GM12878 (cell line): ENCODE results near the gene PYGM. TPM values are rescaled to one million over a fixed set of nuclear protein-coding genes. Genes with fewer than 3 reads are reported as not detected.

Experiments used
- BACH1 ChIP-seq: fragments of 450-650 bp; IDR thresholded peaks from 2 replicates; pipeline ENCODE4 v1.6.1; 2017; ENCODE audit warnings: mild to moderate bottlenecking, borderline replicate concordance
- GATAD2B ChIP-seq: fragments of 450-650 bp; conservative IDR thresholded peaks from 2 replicates; pipeline ENCODE4 v1.6.1; 2017; ENCODE audit warnings: low read depth, mild to moderate bottlenecking, moderate library complexity
- HCFC1 ChIP-seq: fragments of 150-350 bp; IDR thresholded peaks from 2 replicates; pipeline ENCODE4 v1.6.1; 2014; ENCODE audit warnings: low read length
- IKZF1 ChIP-seq: fragments of 450-650 bp; conservative IDR thresholded peaks from 2 replicates; pipeline ENCODE4 v1.6.1; 2017; ENCODE audit warnings: antibody characterized with exemption, mild to moderate bottlenecking
- MTA2 ChIP-seq: fragments of 450-650 bp; IDR thresholded peaks from 2 replicates; pipeline ENCODE4 v1.6.1; 2016; ENCODE audit warnings: low read depth, mild to moderate bottlenecking, moderate library complexity
- NFXL1 ChIP-seq: fragments of 450-650 bp; IDR thresholded peaks from 2 replicates; pipeline ENCODE4 v1.6.1; 2017; ENCODE audit warnings: antibody characterized with exemption, mild to moderate bottlenecking, borderline replicate concordance
- NFYB ChIP-seq: IDR thresholded peaks from 2 replicates; pipeline ENCODE4 v1.6.1; 2011; ENCODE audit warnings: low read depth, mild to moderate bottlenecking, low read length, improper control_type of control experiment, moderate library complexity; ENCODE audit not compliant: insufficient read depth
- POLR2A ChIP-seq: IDR thresholded peaks from 2 replicates; pipeline ENCODE4 v1.6.1; 2011; ENCODE audit warnings: low read depth, mild to moderate bottlenecking, low read length
- polyA plus RNA-seq, 11 experiments: library from polyadenylated mRNA; depleted of rRNA in 4 of 11; unstranded in 6 of 11; stranded (reverse) in 5 of 11; fragments of >200 nt; fragmentation: Nextera tagmentation in 4 of 11; fragmentation: Illumina TruSeq in 1 of 11; extraction: Ambion mirVana in 4 of 11; extraction: Trizol in 1 of 11; gene quantifications; 1 replicate in 1 of 11; 2 replicates in 10 of 11; pipeline versions ENCODE4 v1.2.1 to v1.2.3, GENCODE V29; 2011 to 2016; ENCODE audit warnings: inconsistent platforms in 2 of 11, missing spikeins in 2 of 11, low read depth in 1 of 11
- total RNA-seq, 4 experiments: library from RNA; depleted of rRNA in 3 of 4; stranded (reverse); fragments of >200 nt in 3 of 4; fragmentation: Illumina TruSeq in 1 of 4; extraction: Trizol in 1 of 4; gene quantifications; 2 replicates each; pipeline versions ENCODE4 v1.2.1 to v1.2.3, GENCODE V29; 2013 to 2021
- TF ChIP-seq, protein P1 (sequence below): IDR thresholded peaks from 2 replicates; pipeline ENCODE4 v1.6.1; 2012; ENCODE audit warnings: low read depth, low read length, improper control_type of control experiment
- TF ChIP-seq, protein P2 (sequence below): fragments of 450-650 bp; conservative IDR thresholded peaks from 2 replicates; pipeline ENCODE4 v1.6.1; 2017; ENCODE audit warnings: mild to moderate bottlenecking, moderate library complexity
- TF ChIP-seq, protein P3 (sequence below): fragments of 450-650 bp; formaldehyde crosslinking; IDR thresholded peaks from 2 replicates; pipeline ENCODE4 v1.5.0; 2022; ENCODE audit warnings: mild to moderate bottlenecking, missing genetic modification characterization

Gene PYGM
- total and polyA plus RNA-seq, 10 of the 15 experiments (the other 5 are each of a cell fraction or from before 2014, with no cell fraction given), result 0.04 to 3.7 (median 0.27) TPM; not detected in 1

DNA sequence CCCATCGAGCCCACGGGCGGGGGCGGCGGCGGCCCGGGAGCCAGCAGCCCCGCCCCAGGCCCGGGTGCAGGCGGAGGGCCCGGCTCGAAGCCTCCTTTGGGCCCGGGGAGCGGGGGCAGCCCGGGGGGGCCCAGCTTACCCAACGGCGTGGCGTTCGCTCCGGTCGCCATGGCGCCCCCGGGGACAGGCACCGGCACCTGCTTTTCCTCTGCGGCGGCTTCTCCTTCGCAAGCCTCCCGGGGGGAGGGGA is 18.4 kb upstream of the PYGM start (continued):
- TF ChIP-seq, protein P1, sequence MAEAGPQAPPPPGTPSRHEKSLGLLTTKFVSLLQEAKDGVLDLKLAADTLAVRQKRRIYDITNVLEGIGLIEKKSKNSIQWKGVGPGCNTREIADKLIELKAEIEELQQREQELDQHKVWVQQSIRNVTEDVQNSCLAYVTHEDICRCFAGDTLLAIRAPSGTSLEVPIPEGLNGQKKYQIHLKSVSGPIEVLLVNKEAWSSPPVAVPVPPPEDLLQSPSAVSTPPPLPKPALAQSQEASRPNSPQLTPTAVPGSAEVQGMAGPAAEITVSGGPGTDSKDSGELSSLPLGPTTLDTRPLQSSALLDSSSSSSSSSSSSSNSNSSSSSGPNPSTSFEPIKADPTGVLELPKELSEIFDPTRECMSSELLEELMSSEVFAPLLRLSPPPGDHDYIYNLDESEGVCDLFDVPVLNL, result peak; percentile 5; the same call in 1 of the 2 replicates
- TF ChIP-seq, protein P2, sequence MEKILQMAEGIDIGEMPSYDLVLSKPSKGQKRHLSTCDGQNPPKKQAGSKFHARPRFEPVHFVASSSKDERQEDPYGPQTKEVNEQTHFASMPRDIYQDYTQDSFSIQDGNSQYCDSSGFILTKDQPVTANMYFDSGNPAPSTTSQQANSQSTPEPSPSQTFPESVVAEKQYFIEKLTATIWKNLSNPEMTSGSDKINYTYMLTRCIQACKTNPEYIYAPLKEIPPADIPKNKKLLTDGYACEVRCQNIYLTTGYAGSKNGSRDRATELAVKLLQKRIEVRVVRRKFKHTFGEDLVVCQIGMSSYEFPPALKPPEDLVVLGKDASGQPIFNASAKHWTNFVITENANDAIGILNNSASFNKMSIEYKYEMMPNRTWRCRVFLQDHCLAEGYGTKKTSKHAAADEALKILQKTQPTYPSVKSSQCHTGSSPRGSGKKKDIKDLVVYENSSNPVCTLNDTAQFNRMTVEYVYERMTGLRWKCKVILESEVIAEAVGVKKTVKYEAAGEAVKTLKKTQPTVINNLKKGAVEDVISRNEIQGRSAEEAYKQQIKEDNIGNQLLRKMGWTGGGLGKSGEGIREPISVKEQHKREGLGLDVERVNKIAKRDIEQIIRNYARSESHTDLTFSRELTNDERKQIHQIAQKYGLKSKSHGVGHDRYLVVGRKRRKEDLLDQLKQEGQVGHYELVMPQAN, result peak; percentile 82
- peak; percentile 77 for TF ChIP-seq GATAD2B
- peak; percentile 80 for TF ChIP-seq BACH1
- peak; percentile 90; the same call in 1 of the 2 replicates for TF ChIP-seq POLR2A
- TF ChIP-seq IKZF1, result 0 out of 2 replicates have a peak, but pooled peaks have one; percentile 2
- no peak for TF ChIP-seq MTA2
- no peak for TF ChIP-seq NFXL1
- TF ChIP-seq, protein P3, sequence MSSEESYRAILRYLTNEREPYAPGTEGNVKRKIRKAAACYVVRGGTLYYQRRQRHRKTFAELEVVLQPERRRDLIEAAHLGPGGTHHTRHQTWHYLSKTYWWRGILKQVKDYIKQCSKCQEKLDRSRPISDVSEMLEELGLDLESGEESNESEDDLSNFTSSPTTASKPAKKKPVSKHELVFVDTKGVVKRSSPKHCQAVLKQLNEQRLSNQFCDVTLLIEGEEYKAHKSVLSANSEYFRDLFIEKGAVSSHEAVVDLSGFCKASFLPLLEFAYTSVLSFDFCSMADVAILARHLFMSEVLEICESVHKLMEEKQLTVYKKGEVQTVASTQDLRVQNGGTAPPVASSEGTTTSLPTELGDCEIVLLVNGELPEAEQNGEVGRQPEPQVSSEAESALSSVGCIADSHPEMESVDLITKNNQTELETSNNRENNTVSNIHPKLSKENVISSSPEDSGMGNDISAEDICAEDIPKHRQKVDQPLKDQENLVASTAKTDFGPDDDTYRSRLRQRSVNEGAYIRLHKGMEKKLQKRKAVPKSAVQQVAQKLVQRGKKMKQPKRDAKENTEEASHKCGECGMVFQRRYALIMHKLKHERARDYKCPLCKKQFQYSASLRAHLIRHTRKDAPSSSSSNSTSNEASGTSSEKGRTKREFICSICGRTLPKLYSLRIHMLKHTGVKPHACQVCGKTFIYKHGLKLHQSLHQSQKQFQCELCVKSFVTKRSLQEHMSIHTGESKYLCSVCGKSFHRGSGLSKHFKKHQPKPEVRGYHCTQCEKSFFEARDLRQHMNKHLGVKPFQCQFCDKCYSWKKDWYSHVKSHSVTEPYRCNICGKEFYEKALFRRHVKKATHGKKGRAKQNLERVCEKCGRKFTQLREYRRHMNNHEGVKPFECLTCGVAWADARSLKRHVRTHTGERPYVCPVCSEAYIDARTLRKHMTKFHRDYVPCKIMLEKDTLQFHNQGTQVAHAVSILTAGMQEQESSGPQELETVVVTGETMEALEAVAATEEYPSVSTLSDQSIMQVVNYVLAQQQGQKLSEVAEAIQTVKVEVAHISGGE (CRISPR knock-in tag), result no peak
- no peak for TF ChIP-seq HCFC1
- TF ChIP-seq NFYB, result no peak
